Measurements from ENCODE around the gene SLC39A1. TPM values are rescaled to one million over a fixed set of nuclear protein-coding genes. Genes with fewer than 3 reads are reported as not detected.

Gene SLC39A1
- total and polyA plus RNA-seq, 2 of the 8 experiments (the other 6 are each of a cell fraction or from before 2014, with no cell fraction given), result 238 to 337 TPM

GRCh38 chr1:153928245-153928644 is 35.1 kb downstream of the SLC39A1 start:
- H2BK5ac ChIP-seq (ENCODE audit: low read depth, low read length), result no peak overlapping the region
- peaks cover 0 to 14% (median 10%) of the 10 kb centered on the region in 4 experiments for H3K36me3 ChIP-seq (ENCODE audit: control insufficient read depth in 2 of 4, insufficient read depth in 4 of 4, low read length in 3 of 4)
- no peaks in the 10 kb centered on the region for H3K79me1 ChIP-seq (ENCODE audit: low read depth, low read length)
- no peak overlapping the region for H2AK5ac ChIP-seq (ENCODE audit: low read depth, low read length)
- no peak overlapping the region for H3K4me2 ChIP-seq (ENCODE audit: insufficient read depth in 1 of 2, low read depth in 2 of 2, low read length in 2 of 2)
- H3K27ac ChIP-seq (ENCODE audit: low read depth, low read length), result no peak overlapping the region
- H3K23ac ChIP-seq (ENCODE audit: insufficient read length), result no peak overlapping the region
- H2BK20ac ChIP-seq (ENCODE audit: low read length), result no peak overlapping the region
- ChIA-PET CTCF (ENCODE audit: partially characterized antibody) (interaction anchor here (0.6 to 2.8 kb wide), 8 partner anchors 8 to 107 kb away, joined by 3 to 10 read pairs (median 3); partner anchors contain the start of genes JTB and RAB13), POLR2A (ENCODE audit: partially characterized antibody) (interaction anchor here (0.7 to 5.1 kb wide), 12 partner anchors 9 to 92 kb away, joined by 3 to 60 read pairs (median 4); partner anchors contain the start of genes CRTC2, DENND4B and SLC39A1)
- no peak overlapping the region for H4K8ac ChIP-seq (ENCODE audit: extremely low read depth, insufficient read depth, low read length)
- no peak overlapping the region for H2BK15ac ChIP-seq (ENCODE audit: low read length)
- H3K9me3 ChIP-seq (ENCODE audit: insufficient read depth in 2 of 2, low read depth in 1 of 2, low read length in 1 of 2), result no peaks in the 10 kb centered on the region
- H4K5ac ChIP-seq (ENCODE audit: insufficient read length, low read depth, low read length), result no peak overlapping the region
- no peak overlapping the region for H3K4ac ChIP-seq (replicated peaks; ENCODE audit: insufficient read length, low read depth, low read length)
- H2AFZ ChIP-seq (ENCODE audit: low read length), result no peak overlapping the region
- peaks cover 0 to 2% (median 0%) of the 10 kb centered on the region in 4 experiments; a peak in 1 of 7 replicates for H3K4me1 ChIP-seq (replicated peaks in 1 of 4; ENCODE audit: control insufficient read depth in 3 of 4, insufficient read depth in 4 of 4, low read length in 3 of 4)
- no peak overlapping the region for H3K14ac ChIP-seq (ENCODE audit: insufficient read length)
- peaks cover 0 to 5% of the 10 kb centered on the region in 2 experiments for H4K20me1 ChIP-seq (replicated peaks in 1 of 2; ENCODE audit: control insufficient read depth in 1 of 2, insufficient read depth in 2 of 2, low read length in 2 of 2)
- no peak overlapping the region for H3K4me3 ChIP-seq (ENCODE audit: extremely low read depth in 1 of 4, insufficient read depth in 2 of 4, low read depth in 3 of 4, low read length in 4 of 4)
- H2BK12ac ChIP-seq (ENCODE audit: low read depth, low read length), result no peak overlapping the region
- H3K56ac ChIP-seq (replicated peaks; ENCODE audit: insufficient read length, low read depth, low read length), result no peak overlapping the region
- H3K9ac ChIP-seq (replicated peaks in 1 of 4; ENCODE audit: extremely low read depth in 1 of 4, low read depth in 3 of 4, low read length in 3 of 4), result no peak overlapping the region
- H3K27me3 ChIP-seq (replicated peaks in 1 of 4; ENCODE audit: control insufficient read depth in 3 of 4, extremely low read depth in 1 of 4, insufficient read depth in 3 of 4, low read length in 3 of 4), result no peaks in the 10 kb centered on the region
- no peaks in the 10 kb centered on the region for H3K79me2 ChIP-seq (ENCODE audit: control insufficient read depth in 1 of 2, insufficient read depth in 2 of 2, low read length in 2 of 2)
- no peak overlapping the region for H3K18ac ChIP-seq (ENCODE audit: extremely low read depth, low read length)
- FAIRE-seq (no peak), DNase-seq (ENCODE audit: low read depth in 1 of 2, low spot score in 2 of 2) (no peak)
- WGBS, 2 experiments (ENCODE audit: extremely low coverage in 1 of 2, insufficient coverage in 1 of 2, insufficient read length in 1 of 2, insufficient replicate concordance in 2 of 2, low coverage in 1 of 2, low lambda C conversion rate in 2 of 2, missing lambda C conversion rate in 1 of 2), result 100% methylated on average over 1 of the region's 1 CpG; no CpG with 5 or more reads in 1 of the 2 experiments
- H2BK120ac ChIP-seq (replicated peaks; ENCODE audit: low read depth, low read length), result no peak overlapping the region
- peaks cover 9% of the 10 kb centered on the region for H3K23me2 ChIP-seq (ENCODE audit: low read depth, low read length)
- H4K91ac ChIP-seq (replicated peaks; ENCODE audit: insufficient read length, low read length), result no peak overlapping the region
- TF ChIP-seq SP4 (IDR thresholded peaks at IDR 0.05; ENCODE audit: low read length) (no peak), ATF2 (IDR thresholded peaks at IDR 0.05; ENCODE audit: low read length) (no peak), ATF3 (IDR thresholded peaks at IDR 0.05; ENCODE audit: insufficient read depth, low read depth, low read length) (no peak), CREB1 (IDR thresholded peaks at IDR 0.05) (no peak), HDAC2 (IDR thresholded peaks at IDR 0.05; ENCODE audit: borderline replicate concordance in 1 of 2, low read depth in 2 of 2, low read length in 2 of 2) (no peak), ASH2L (IDR thresholded peaks at IDR 0.05; ENCODE audit: low read length) (no peak), FOSL1 (IDR thresholded peaks at IDR 0.05; ENCODE audit: insufficient read depth, low read depth, low read length) (no peak), CEBPB (IDR thresholded peaks at IDR 0.05; ENCODE audit: low read depth, low read length) (no peak), CHD1 (IDR thresholded peaks at IDR 0.05; ENCODE audit: low read depth, low read length) (no peak), SRF (IDR thresholded peaks at IDR 0.05; ENCODE audit: low read depth, low read length) (no peak), RFX5 (IDR thresholded peaks at IDR 0.05; ENCODE audit: borderline replicate concordance, low read depth, low read length) (no peak), POU5F1 (IDR thresholded peaks at IDR 0.05; ENCODE audit: low read depth, low read length) (no peak)
